Fibroblast of villous mesenchyme (primary cell): ENCODE measurements around the gene DCTN3. TPM values are rescaled to one million over a fixed set of nuclear protein-coding genes. Genes with fewer than 3 reads are reported as not detected.

Experiments used
- DNase-seq: peaks from one replicate; pipeline ENCODE4 v3.0.0-alpha.2; 2010; ENCODE audit warnings: low read depth
- H3K4me3 ChIP-seq: 2 replicates; pipeline ENCODE4 v1.5.1; 2011; ENCODE audit warnings: low read depth, mild to moderate bottlenecking, low read length
- CTCF ChIP-seq: IDR thresholded peaks from 2 replicates; pipeline ENCODE4 v1.5.1; 2012; ENCODE audit warnings: low read depth, mild to moderate bottlenecking, low read length; ENCODE audit not compliant: insufficient read depth
- total RNA-seq: library from RNA; depleted of rRNA; stranded (reverse); fragments of >200 nt; gene quantifications from 2 replicates; pipeline ENCODE4 v1.2.3, GENCODE V29; 2012

The DCTN3 gene
- total RNA-seq, 1 donor, result 70.8 TPM

DNA sequence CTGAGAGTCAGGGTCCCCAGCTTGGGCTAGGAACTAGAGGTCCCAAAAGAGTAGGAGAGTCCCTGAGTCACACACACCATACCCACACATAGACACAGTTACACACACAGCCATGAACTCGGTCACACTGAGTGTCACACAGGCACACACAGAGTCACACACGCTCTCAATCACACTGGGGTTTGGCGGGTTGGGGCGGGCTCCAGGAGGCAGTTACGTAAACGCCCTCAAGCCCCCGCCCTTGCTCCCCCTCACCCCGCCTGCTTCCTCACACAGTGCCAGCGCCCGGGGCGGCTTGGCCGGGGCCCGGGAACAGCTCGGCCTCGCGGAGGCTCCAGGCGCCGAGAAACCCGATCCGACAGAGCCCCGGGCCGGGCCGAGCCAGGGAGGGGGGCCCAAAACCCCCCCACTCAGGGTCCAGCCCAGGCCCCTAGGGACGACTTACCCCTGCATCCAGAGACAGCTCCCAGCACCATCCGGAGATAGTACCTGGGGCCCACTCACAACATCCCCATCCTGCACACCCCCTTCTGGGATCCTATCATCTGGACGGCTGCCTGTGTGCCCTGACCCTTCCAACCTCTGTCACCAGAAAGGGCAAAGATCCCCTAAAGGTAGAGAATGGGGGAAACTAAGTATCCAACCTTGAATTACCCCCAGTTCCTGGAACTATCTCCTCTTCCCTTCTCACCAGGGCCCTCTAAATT is 27.2 kb downstream of the DCTN3 start:
- TF ChIP-seq CTCF, result no peak
- DNase-seq, result no peak
- no peak overlapping the region for H3K4me3 ChIP-seq

- DNase-seq, result no peak
- no peak for TF ChIP-seq CTCF
- H3K4me3 ChIP-seq, result no peak overlapping the region
These were observed 28.1 kb downstream of the DCTN3 start for GRCh38 chr9:34591917-34592866.

GRCh38 chr9:34591248-34591916 is 28.9 kb downstream of the DCTN3 start:
- no peak overlapping the region for H3K4me3 ChIP-seq
- peak; percentile 70 for DNase-seq

GRCh38 chr9:34590381-34591247 is 29.7 kb downstream of the DCTN3 start:
- no peak for DNase-seq
- H3K4me3 ChIP-seq, result no peak overlapping the region
- TF ChIP-seq CTCF, result no peak

More at GRCh38 chr9:34591248-34591916, 28.9 kb downstream of the DCTN3 start:
- TF ChIP-seq CTCF, result peak; percentile 83

DNA sequence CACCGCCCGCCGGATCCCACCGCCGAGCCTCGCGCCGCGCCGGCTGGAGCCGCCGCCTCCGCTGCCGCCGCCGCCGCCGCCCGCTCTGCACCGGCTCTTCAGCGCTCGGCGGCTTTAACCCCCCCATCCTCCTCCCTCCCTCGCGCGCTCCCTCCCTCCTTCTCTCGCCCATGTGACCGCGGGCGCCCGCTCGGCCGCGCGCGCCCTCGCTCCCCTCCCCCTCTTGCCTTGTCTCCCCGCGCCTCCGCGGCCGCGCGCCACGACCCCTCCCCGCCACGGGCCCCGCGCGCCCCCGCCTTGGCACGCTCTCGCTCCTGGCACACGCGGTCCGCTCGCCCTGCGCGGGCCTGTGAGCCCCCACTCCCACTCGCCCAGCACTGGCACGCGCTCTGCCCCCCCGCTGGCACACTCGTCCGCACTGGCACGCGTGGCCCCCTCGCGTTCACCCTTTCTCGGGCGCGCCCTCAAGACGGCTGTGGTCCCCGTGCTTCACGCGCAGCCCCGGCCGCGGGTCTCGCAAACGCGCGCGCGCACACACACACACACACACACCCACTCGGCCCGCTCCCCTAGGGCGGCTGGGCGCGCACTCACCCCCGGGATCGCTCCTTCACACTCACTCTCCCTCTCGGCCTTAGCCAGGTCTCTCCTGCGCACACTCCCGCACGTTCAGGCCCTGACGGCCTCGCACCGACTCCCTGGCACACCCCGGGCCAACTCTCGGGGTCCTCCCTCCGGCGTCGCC is 30.5 kb downstream of the DCTN3 start, which contains the start of gene CNTFR:
Gene CNTFR (minus strand): TSS at position 89 of the 745 bp plus-strand sequence. CDS start 20,743 bp downstream, outside the sequence.
- no peak for DNase-seq
- H3K4me3 ChIP-seq, result no peak within 1 kb of the TSS
- no peak for TF ChIP-seq CTCF
